Muscle layer of duodenum (tissue), 2 donors: ENCODE data around the gene RIPOR3.
"Not testable (repeated sequence)": the region's sequence is repeated elsewhere in the genome, so short reads cannot be mapped to it uniquely, and the experiment has no call there.

Source experiments
- H3K27ac ChIP-seq: one replicate; pipeline ENCODE4 v1.7.0; 2013; ENCODE audit warnings: mild to moderate bottlenecking, low read length
- H3K27me3 ChIP-seq: one replicate; pipeline ENCODE4 v1.7.0; 2013; ENCODE audit warnings: low read depth, mild to moderate bottlenecking, control low read depth, low read length
- H3K36me3 ChIP-seq, 2 donors: one replicate each; pipeline ENCODE4 v1.7.0; 2013; ENCODE audit warnings: low read length in 2 of 2, control low read depth in 1 of 2, mild to moderate bottlenecking in 1 of 2; ENCODE audit not compliant: insufficient read depth in 2 of 2, control insufficient read depth in 1 of 2
- H3K4me1 ChIP-seq, 2 donors: one replicate each; pipeline ENCODE4 v1.7.0; 2013; ENCODE audit warnings: low read length in 2 of 2, mild to moderate bottlenecking in 2 of 2, control low read depth in 1 of 2, moderate library complexity in 1 of 2; ENCODE audit not compliant: insufficient read depth in 2 of 2, control insufficient read depth in 1 of 2
- H3K4me3 ChIP-seq, 2 donors: one replicate each; pipeline ENCODE4 v1.7.0; 2013; ENCODE audit warnings: low read length in 2 of 2, low read depth in 1 of 2, mild to moderate bottlenecking in 1 of 2
- H3K9me3 ChIP-seq, 2 donors: one replicate each; pipeline ENCODE4 v1.7.0; 2013; ENCODE audit warnings: low read length in 2 of 2, control low read depth in 1 of 2, mild to moderate bottlenecking in 1 of 2; ENCODE audit not compliant: control insufficient read depth in 1 of 2
- donor health status: healthy.

Gene RIPOR3

DNA sequence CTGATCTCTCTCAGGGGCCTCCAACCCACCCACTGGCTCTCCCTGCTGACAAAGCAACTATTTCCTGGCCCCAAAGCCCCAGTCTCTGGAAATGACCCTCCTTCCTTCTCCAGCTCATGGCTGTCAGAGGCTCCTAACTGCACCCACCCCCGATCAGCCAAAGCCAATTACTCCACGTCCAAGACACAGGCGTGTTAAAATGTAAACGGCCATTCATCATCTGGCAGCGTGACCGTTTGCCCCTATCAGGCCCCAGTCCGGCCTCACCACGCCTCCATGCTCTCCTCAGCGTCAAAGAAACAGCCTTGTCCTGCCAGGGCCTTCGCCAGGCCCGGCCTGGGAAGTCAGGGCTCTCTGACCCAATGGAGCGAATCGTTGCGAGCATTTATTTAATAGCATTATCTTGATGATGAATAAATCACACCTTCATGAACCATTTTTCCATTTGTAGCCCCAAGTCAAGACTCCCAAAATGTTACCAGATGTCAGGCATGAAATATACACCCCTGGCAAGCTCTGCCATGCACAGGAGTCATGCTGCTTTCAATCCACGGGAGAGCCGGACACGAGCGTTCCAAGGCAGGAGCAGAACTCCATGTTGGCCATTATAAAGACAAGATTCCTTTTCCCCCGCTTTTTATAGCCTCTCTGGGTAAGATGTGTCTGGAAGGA is 17.7 kb downstream of the RIPOR3 start:
- Histone ChIP-seq H3K36me3 (no peaks in the 10 kb centered on the region), H3K4me1 (peaks cover 0 to 18% of the 10 kb centered on the region in 2 donors), H3K9me3 (no peaks in the 10 kb centered on the region), H3K4me3 (no peak overlapping the region), H3K27me3 (no peaks in the 10 kb centered on the region), H3K27ac (no peak overlapping the region)

DNA sequence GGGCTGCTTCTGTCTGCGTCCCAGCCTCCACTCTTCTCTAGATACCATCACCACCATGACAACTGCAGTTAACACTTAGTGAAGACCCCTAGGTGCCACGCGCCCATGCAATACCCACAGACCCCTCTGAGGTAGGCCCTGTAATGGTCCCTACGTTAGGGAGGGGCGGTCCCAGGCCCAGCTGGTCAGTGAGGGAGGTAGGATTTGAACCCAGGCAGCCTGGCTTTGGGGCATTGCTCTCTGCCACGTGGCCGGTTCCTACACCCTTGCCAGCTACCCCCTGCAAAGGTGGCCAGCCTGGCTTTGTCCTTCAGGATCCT is 18.2 kb downstream of the RIPOR3 start:
- no peak overlapping the region for H3K27ac ChIP-seq
- H3K4me3 ChIP-seq, result no peak overlapping the region
- H3K27me3 ChIP-seq, result no peaks in the 10 kb centered on the region
- H3K4me1 ChIP-seq, result peaks cover 0 to 13% of the 10 kb centered on the region in 2 donors
- no peaks in the 10 kb centered on the region for H3K9me3 ChIP-seq
- H3K36me3 ChIP-seq, result no peaks in the 10 kb centered on the region

GRCh38 chr20:50672400-50673145 is 18.8 kb downstream of the RIPOR3 start:
- Histone ChIP-seq H3K4me3 (no peak overlapping the region), H3K9me3 (no peaks in the 10 kb centered on the region), H3K4me1 (peaks cover 0 to 13% of the 10 kb centered on the region in 2 donors), H3K27me3 (no peaks in the 10 kb centered on the region), H3K27ac (no peak overlapping the region), H3K36me3 (no peaks in the 10 kb centered on the region)

DNA sequence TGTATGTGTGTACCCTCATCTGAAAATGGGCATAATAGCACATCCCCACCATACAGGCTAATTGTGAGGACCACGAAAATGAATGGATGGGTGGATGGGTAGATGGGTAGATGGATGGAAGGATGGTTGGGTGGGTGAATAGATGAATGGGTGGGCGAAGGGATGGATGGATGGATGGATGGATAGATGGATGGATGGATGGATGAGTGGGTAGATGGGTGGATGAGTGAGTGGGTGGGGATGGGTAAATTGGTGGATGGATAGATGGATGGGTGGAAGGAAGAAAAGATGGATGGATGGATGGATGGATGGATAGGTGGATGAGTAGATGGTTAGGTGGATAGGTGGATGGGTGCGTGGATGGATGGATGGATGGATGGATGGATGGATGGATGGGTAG is 19.7 kb downstream of the RIPOR3 start:
- H3K27me3 ChIP-seq, result no peaks in the 10 kb centered on the region
- peaks cover 0 to 13% of the 10 kb centered on the region in 2 donors for H3K4me1 ChIP-seq
- no peaks in the 10 kb centered on the region for H3K9me3 ChIP-seq
- no peak overlapping the region for H3K27ac ChIP-seq
- H3K4me3 ChIP-seq, result no peak overlapping the region
- no peaks in the 10 kb centered on the region for H3K36me3 ChIP-seq

DNA sequence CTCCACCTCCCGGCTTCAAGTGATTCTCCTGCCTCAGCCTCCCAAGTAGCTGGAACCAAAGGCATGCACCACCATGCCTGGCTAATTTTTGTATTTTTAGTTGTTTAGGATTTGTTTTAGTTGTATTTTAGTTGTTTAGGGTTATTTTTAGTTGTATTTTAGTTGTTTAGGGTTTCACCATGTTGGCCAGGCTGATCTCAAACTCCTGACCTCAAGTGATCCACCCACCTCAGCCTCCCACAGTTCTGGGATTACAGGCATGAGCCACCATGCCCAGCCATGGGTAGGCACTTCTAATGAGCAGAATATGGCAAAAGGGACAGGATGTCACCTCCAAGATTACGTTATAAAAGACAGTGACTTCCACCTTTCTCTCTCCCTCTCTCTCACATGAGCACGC is 20.3 kb downstream of the RIPOR3 start:
- not testable (repeated sequence) for H3K4me3 ChIP-seq, H3K27ac ChIP-seq, H3K36me3 ChIP-seq, H3K27me3 ChIP-seq, H3K9me3 ChIP-seq
- peaks cover 0 to 13% of the 10 kb centered on the region in 2 donors for H3K4me1 ChIP-seq

GRCh38 chr20:50670126-50670862 is 21.0 kb downstream of the RIPOR3 start:
- peaks cover 0 to 13% of the 10 kb centered on the region in 2 donors for H3K4me1 ChIP-seq
- H3K4me3 ChIP-seq, result no peak overlapping the region
- H3K27ac ChIP-seq, result no peak overlapping the region
- no peaks in the 10 kb centered on the region for H3K36me3 ChIP-seq
- no peaks in the 10 kb centered on the region for H3K27me3 ChIP-seq
- no peaks in the 10 kb centered on the region for H3K9me3 ChIP-seq

- H3K4me3 ChIP-seq, result no peak overlapping the region
- H3K36me3 ChIP-seq, result no peaks in the 10 kb centered on the region
- H3K9me3 ChIP-seq, result no peaks in the 10 kb centered on the region
- peaks cover 0 to 8% of the 10 kb centered on the region in 2 donors for H3K4me1 ChIP-seq
- H3K27ac ChIP-seq, result no peak overlapping the region
- H3K27me3 ChIP-seq, result no peaks in the 10 kb centered on the region
Observed at GRCh38 chr20:50668798-50669197, 22.5 kb downstream of the RIPOR3 start.

DNA sequence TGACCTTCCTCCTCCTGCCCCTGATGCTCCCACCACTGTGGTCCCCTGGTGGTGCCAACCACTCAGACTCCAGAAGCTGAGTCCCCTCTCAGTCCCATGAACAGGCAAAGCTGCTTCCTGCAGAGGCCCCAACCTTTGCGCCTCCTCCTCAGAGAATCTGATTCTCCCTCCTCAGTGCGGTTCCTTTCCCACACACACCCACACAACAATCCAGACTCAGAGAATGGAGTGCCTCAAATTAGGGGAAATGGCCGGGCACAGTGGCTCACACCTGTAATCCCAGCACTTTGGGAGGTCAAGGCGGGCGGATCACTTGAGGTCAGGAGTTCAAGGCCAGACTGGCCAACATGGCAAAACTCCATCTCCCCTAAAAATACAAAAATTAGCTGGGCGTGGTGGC is 23.0 kb downstream of the RIPOR3 start:
- H3K36me3 ChIP-seq, result no peaks in the 10 kb centered on the region
- H3K9me3 ChIP-seq, result no peaks in the 10 kb centered on the region
- H3K4me3 ChIP-seq, result no peak overlapping the region
- H3K27me3 ChIP-seq, result no peaks in the 10 kb centered on the region
- H3K4me1 ChIP-seq, result peaks cover 0 to 4% of the 10 kb centered on the region in 2 donors
- no peak overlapping the region for H3K27ac ChIP-seq

DNA sequence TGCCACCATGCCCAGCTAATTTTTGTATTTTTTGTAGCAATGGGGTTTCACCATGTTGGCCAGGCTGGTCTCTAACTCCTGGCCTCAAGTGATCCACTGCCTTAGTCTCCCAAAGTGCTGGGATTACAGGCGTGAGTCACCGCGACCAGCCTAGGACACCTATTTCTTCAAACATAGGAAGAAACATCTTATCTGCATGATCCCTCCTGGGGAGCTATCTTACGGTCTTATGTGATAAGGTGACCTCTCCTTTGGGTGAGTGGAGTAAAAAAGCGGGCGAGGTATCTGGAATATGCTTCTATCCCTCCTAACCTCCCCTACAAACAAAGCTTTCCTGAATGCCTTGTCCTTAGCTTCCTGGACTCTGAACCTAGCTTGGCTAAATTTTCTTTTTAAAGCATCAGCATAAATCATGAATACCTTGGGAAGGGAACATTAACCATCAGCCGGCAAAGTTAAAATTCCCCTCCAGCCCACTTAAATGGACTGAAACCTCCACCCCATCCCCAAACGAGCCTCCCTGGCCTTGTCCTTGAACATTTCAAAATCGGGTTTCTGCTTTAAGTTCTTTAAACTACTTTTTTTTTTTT is 24.5 kb downstream of the RIPOR3 start:
- Histone ChIP-seq H3K4me1 (peaks cover 0 to 1% of the 10 kb centered on the region in 2 donors), H3K9me3 (no peaks in the 10 kb centered on the region), H3K27me3 (no peaks in the 10 kb centered on the region), H3K4me3 (no peak overlapping the region), H3K36me3 (no peaks in the 10 kb centered on the region), H3K27ac (no peak overlapping the region)

GRCh38 chr20:50664254-50664653 is 27.1 kb downstream of the RIPOR3 start:
- Histone ChIP-seq H3K27me3 (no peaks in the 10 kb centered on the region), H3K36me3 (no peaks in the 10 kb centered on the region), H3K4me3 (no peak overlapping the region), H3K27ac (no peak overlapping the region), H3K4me1 (peaks cover 0 to 9% of the 10 kb centered on the region in 2 donors), H3K9me3 (no peaks in the 10 kb centered on the region)

GRCh38 chr20:50663095-50663821 is 28.1 kb downstream of the RIPOR3 start:
- H3K27ac ChIP-seq, result no peak overlapping the region
- H3K27me3 ChIP-seq, result no peaks in the 10 kb centered on the region
- H3K4me3 ChIP-seq, result no peak overlapping the region
- peaks cover 0 to 16% of the 10 kb centered on the region in 2 donors for H3K4me1 ChIP-seq
- H3K9me3 ChIP-seq, result no peaks in the 10 kb centered on the region
- no peaks in the 10 kb centered on the region for H3K36me3 ChIP-seq
